SU-DHL-6 (cell line): ENCODE data around the gene TRPM2.

Experiments
- EZH2phosphoT487 ChIP-seq: fragments of 200-600 bp; sonication (generic), shearing (Covaris generic); conservative IDR thresholded peaks from 2 replicates; pipeline ENCODE4 v1.6.1; 2018; ENCODE audit warnings: mild to moderate bottlenecking, antibody characterized with exemption, low read length, moderate library complexity, mixed read lengths
- TF ChIP-seq, protein P1 (sequence below): fragments of 200-600 bp; sonication (generic); IDR thresholded peaks from one replicate; pipeline ENCODE4 v1.5.1; 2017; ENCODE audit warnings: antibody characterized with exemption, mild to moderate bottlenecking, low read length, moderate library complexity; ENCODE audit not compliant: insufficient read depth, poor library complexity, severe bottlenecking

DNA sequence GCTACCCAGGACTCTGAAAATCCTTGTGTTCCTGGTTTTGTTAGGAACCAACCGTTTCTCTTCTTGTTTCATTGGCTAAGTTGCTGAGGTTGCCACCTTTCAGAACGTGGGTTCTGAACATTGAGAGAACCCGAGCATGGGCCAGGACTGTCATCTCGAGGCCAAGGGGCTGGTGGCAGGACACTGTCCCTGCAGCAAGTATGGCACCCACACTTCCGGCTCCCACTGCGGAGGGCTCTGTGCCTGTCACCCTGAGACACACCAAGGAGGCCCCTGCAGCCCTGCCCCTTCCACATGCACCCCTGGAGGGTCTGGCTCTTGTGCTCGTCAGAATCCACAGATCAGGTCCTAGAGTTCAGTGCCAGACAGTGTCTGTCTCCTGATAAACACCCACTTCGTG is 62.8 kb downstream of the TRPM2 start:
- TF ChIP-seq, protein P1, sequence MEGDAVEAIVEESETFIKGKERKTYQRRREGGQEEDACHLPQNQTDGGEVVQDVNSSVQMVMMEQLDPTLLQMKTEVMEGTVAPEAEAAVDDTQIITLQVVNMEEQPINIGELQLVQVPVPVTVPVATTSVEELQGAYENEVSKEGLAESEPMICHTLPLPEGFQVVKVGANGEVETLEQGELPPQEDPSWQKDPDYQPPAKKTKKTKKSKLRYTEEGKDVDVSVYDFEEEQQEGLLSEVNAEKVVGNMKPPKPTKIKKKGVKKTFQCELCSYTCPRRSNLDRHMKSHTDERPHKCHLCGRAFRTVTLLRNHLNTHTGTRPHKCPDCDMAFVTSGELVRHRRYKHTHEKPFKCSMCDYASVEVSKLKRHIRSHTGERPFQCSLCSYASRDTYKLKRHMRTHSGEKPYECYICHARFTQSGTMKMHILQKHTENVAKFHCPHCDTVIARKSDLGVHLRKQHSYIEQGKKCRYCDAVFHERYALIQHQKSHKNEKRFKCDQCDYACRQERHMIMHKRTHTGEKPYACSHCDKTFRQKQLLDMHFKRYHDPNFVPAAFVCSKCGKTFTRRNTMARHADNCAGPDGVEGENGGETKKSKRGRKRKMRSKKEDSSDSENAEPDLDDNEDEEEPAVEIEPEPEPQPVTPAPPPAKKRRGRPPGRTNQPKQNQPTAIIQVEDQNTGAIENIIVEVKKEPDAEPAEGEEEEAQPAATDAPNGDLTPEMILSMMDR: no peak
- TF ChIP-seq EZH2phosphoT487: no peak
